Activated CD8-positive, alpha-beta memory T cell treated with anti-CD3 and anti-CD28 coated beads, Interleukin-2, amount 10 ng/mL, durations not matched to agents 7 days and 5 days (primary cell): ENCODE data around the gene SIM1. TPM values are rescaled to one million over a fixed set of nuclear protein-coding genes. Genes with fewer than 3 reads are reported as not detected.

ENCODE experiments used
- ATAC-seq: fragments of 150-1000 bp; cut with Tn5 transposase; one replicate; pipeline ENCODE4 v1.10.0; 2021; ENCODE audit warnings: moderate library complexity
- CTCF ChIA-PET: fragments of 350-600 bp; sonication (Branson Sonifier 250); formaldehyde crosslinking; loops from one replicate; lab custom pipeline; 2021; ENCODE audit warnings: antibody characterized with exemption; lab: Charles Lee
- DNase-seq: peaks from one replicate; pipeline ENCODE4 v3.0.0-alpha.2; 2020
- H3K27ac Mint-ChIP-seq: one replicate; pipeline ENCODE4 v1.8.0; 2021; ENCODE audit warnings: mild to moderate bottlenecking, mixed read lengths
- H3K27me3 Mint-ChIP-seq: one replicate; pipeline ENCODE4 v1.8.0; 2021; ENCODE audit warnings: mixed read lengths
- H3K36me3 Mint-ChIP-seq: one replicate; pipeline ENCODE4 v1.8.0; 2021; ENCODE audit warnings: mild to moderate bottlenecking, mixed read lengths
- H3K4me1 Mint-ChIP-seq: one replicate; pipeline ENCODE4 v1.8.0; 2021; ENCODE audit warnings: mixed read lengths
- H3K4me3 Mint-ChIP-seq: one replicate; pipeline ENCODE4 v1.8.0; 2021; ENCODE audit warnings: mild to moderate bottlenecking, moderate library complexity, mixed read lengths
- H3K9me3 Mint-ChIP-seq: one replicate; pipeline ENCODE4 v1.8.0; 2022; ENCODE audit warnings: low read depth, mixed read lengths
- total RNA-seq, 2 experiments: library from RNA; stranded (reverse); gene quantifications; one replicate each; pipeline ENCODE4 v1.2.3, GENCODE V29; 2021

SIM1 gene
- total RNA-seq, 2 experiments from 2014 or later = 0.07 TPM; not detected in 1

DNA sequence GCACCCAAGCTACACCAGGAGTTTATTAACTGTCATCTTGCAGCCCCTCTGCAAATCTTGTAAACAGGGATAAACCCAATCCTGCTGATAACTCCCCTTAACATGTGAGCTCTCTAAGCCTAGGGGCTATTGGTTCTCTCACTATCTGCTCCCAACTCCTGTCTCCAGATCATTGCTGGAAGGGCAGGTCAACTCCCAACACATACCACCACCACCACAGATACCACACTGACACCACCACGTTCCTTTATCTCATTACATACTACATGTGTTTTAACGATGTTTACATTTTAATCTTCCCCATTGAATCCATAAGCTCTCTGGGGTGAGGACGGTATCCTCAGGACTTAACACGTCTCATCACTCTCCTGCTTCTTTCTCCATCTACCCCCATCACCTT lies 51.8 kb downstream of the SIM1 start:
- ATAC-seq (no peak), DNase-seq (no peak)
- no peak overlapping the region for H3K4me3 Mint-ChIP-seq
- peaks cover 40% of the 10 kb centered on the region for H3K27me3 Mint-ChIP-seq
- no peak overlapping the region for H3K27ac Mint-ChIP-seq
- no peaks in the 10 kb centered on the region for H3K4me1 Mint-ChIP-seq
- CTCF ChIA-PET = no interaction called here
- H3K36me3 Mint-ChIP-seq = no peaks in the 10 kb centered on the region
- no peaks in the 10 kb centered on the region for H3K9me3 Mint-ChIP-seq

DNA sequence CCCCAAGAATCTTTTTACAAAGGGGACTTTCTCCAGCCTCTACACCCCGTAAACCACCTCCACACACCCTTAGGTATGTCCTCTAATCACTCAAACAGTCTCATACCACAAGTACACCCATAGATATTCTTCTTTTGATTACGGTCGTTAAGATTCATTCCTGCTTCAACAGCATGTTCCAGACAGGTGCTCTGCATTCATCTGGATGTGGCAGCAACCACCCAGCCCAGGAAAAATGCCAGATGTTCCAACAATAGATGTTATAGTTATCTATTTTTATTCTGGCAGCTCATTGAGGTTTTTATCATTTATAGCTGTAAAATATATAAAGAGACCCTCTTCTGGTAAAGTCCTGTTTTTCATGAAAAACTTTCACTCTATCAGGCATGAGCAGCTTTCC lies 60.7 kb downstream of the SIM1 start:
- no peaks in the 10 kb centered on the region for H3K4me1 Mint-ChIP-seq
- no peak overlapping the region for H3K27ac Mint-ChIP-seq
- H3K9me3 Mint-ChIP-seq = no peaks in the 10 kb centered on the region
- peaks cover 46% of the 10 kb centered on the region for H3K27me3 Mint-ChIP-seq
- DNase-seq (no peak), ATAC-seq (no peak)
- H3K4me3 Mint-ChIP-seq = no peak overlapping the region
- CTCF ChIA-PET = no interaction called here
- no peaks in the 10 kb centered on the region for H3K36me3 Mint-ChIP-seq

DNA sequence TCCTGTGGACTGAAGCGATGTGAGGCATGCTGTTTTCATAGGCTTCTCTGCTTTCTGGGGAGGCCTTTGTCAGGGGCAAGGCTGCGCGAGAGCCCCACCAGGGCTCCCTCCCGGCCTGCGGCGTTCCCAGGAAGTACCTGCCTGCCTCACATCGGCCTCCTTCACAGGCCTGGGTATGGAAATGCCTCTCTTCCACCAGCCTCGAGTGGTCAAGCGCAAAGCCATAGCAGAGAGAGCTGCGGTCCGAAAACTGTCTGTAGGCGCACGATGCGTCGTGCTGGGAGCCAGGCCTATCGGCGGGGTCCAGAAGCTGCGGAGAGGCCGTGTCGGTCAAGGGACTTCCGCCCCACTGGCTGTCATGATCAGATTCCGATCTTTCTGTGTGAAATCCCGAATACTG lies 71.2 kb downstream of the SIM1 start:
- CTCF ChIA-PET = no interaction called here
- ATAC-seq (no peak), DNase-seq (no peak)
- Mint-ChIP-seq H3K36me3 (no peaks in the 10 kb centered on the region), H3K27ac (no peak overlapping the region), H3K9me3 (no peaks in the 10 kb centered on the region), H3K27me3 (peaks cover 19% of the 10 kb centered on the region), H3K4me3 (no peak overlapping the region), H3K4me1 (no peaks in the 10 kb centered on the region)

DNA sequence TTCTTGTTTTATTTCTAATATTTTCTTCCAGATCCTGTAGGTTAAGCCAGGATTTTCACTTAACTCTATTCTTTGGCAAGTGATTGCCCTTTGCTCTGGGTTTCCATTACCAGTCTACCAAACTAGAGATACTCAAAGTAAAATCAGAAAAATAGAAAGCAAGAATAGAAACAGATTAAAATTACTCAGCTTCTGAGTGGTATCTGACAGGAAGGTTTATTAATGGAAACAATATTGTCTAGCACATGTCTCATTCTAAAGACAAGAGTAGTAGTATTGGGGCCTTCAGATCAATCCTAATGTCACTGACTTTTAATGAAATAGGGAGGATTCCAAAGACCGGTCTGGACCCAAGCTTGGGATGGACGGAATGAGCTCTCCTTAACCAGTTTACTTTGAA lies 72.3 kb downstream of the SIM1 start:
- H3K27ac Mint-ChIP-seq = no peak overlapping the region

DNA sequence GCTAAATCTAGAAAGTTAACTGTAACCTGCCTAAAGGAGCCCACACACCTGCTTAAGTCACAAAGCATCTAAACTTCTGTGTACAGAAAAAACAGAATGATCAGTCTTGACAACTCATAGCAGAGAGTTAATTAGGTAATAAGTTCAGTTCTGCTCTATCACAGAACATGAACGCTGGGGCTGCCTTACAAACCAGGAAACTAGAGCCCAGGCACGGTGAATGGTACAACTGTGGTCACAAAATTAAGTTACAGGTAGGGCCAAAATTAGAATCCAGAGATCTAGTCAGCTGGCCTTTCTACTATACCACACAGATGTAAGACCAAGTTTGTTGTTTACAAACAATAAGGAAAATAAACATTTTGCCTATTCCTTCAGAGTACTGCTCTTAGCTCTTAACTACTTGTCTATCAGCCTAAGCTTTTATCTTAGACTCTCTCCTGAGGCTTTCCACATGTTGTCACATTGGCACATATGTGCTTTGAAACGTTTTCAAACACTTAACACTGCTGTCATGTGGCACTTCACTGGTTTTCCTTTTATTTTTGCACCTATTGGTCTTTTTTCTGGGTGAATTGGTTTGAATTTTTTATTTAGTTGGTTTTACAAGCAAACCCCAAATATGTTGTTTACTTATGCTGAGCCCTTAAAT lies 75.7 kb downstream of the SIM1 start:
- H3K9me3 Mint-ChIP-seq = no peaks in the 10 kb centered on the region
- H3K27ac Mint-ChIP-seq = no peak overlapping the region
- no peaks in the 10 kb centered on the region for H3K4me1 Mint-ChIP-seq
- ATAC-seq (no peak), DNase-seq (no peak)
- CTCF ChIA-PET = no interaction called here
- no peak overlapping the region for H3K4me3 Mint-ChIP-seq
- H3K36me3 Mint-ChIP-seq = no peaks in the 10 kb centered on the region
- peaks cover 33% of the 10 kb centered on the region for H3K27me3 Mint-ChIP-seq

More for the DNA sequence above, 72.3 kb downstream of the SIM1 start:
- Mint-ChIP-seq H3K36me3 (no peaks in the 10 kb centered on the region), H3K4me3 (no peak overlapping the region), H3K4me1 (no peaks in the 10 kb centered on the region), H3K27me3 (peaks cover 19% of the 10 kb centered on the region), H3K9me3 (no peaks in the 10 kb centered on the region)
- DNase-seq (no peak), ATAC-seq (no peak)
- CTCF ChIA-PET = no interaction called here

- H3K27ac Mint-ChIP-seq = no peak overlapping the region
- H3K4me1 Mint-ChIP-seq = no peaks in the 10 kb centered on the region
- ATAC-seq (no peak), DNase-seq (no peak)
- CTCF ChIA-PET = no interaction called here
- no peak overlapping the region for H3K4me3 Mint-ChIP-seq
- H3K36me3 Mint-ChIP-seq = no peaks in the 10 kb centered on the region
- H3K27me3 Mint-ChIP-seq = peaks cover 20% of the 10 kb centered on the region
- no peaks in the 10 kb centered on the region for H3K9me3 Mint-ChIP-seq
Observed at GRCh38 chr6:100382767-100383195, 81.9 kb downstream of the SIM1 start.

- CTCF ChIA-PET = no interaction called here
- Mint-ChIP-seq H3K9me3 (no peaks in the 10 kb centered on the region), H3K4me1 (no peaks in the 10 kb centered on the region), H3K27me3 (peaks cover 21% of the 10 kb centered on the region), H3K27ac (no peak overlapping the region), H3K36me3 (no peaks in the 10 kb centered on the region), H3K4me3 (no peak overlapping the region)
- DNase-seq = no peak
- ATAC-seq = no peak
Observed at GRCh38 chr6:100382031-100382430, 82.7 kb downstream of the SIM1 start.

- Mint-ChIP-seq H3K36me3 (no peaks in the 10 kb centered on the region), H3K4me1 (peaks cover 3% of the 10 kb centered on the region), H3K4me3 (no peak overlapping the region), H3K27ac (no peak overlapping the region), H3K27me3 (peaks cover 13% of the 10 kb centered on the region), H3K9me3 (no peaks in the 10 kb centered on the region)
- ATAC-seq (no peak), DNase-seq (no peak)
- CTCF ChIA-PET = no interaction called here
Observed at GRCh38 chr6:100381111-100381510, 83.6 kb downstream of the SIM1 start.

GRCh38 chr6:100379386-100379785 lies 85.3 kb downstream of the SIM1 start:
- no peaks in the 10 kb centered on the region for H3K36me3 Mint-ChIP-seq
- H3K4me3 Mint-ChIP-seq = no peak overlapping the region
- no peak overlapping the region for H3K27ac Mint-ChIP-seq
- CTCF ChIA-PET = no interaction called here
- no peaks in the 10 kb centered on the region for H3K9me3 Mint-ChIP-seq
- DNase-seq (no peak), ATAC-seq (no peak)
- H3K4me1 Mint-ChIP-seq = peaks cover 5% of the 10 kb centered on the region
- H3K27me3 Mint-ChIP-seq = peaks cover 12% of the 10 kb centered on the region

- ATAC-seq (no peak), DNase-seq (no peak)
- peaks cover 5% of the 10 kb centered on the region for H3K4me1 Mint-ChIP-seq
- no peak overlapping the region for H3K27ac Mint-ChIP-seq
- H3K9me3 Mint-ChIP-seq = no peaks in the 10 kb centered on the region
- CTCF ChIA-PET = no interaction called here
- no peaks in the 10 kb centered on the region for H3K36me3 Mint-ChIP-seq
- peaks cover 8% of the 10 kb centered on the region for H3K27me3 Mint-ChIP-seq
- no peak overlapping the region for H3K4me3 Mint-ChIP-seq
Observed at GRCh38 chr6:100378576-100378975, 86.1 kb downstream of the SIM1 start.

DNA sequence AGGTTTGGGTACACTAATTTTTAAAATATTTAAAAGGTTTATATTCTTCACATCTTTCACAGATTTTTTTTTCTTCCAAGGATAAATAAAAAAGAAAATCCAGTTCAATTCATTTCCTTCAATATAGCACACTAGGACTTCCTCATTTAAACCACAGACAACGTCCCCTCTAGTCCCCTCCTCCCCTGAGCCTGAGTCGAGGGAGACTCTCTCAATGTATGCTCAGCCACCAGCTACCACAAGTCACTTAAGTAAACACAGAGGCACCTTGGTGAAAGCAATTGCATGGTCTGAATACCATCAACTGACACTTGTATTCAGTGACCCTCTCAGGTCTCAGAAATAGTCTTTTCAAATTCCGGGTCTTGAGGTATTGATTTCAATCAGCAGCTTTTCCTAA lies 88.6 kb downstream of the SIM1 start:
- DNase-seq = no peak
- peaks cover 5% of the 10 kb centered on the region for H3K4me1 Mint-ChIP-seq
- no peaks in the 10 kb centered on the region for H3K36me3 Mint-ChIP-seq
- no peak overlapping the region for H3K27ac Mint-ChIP-seq
- ATAC-seq = peak; percentile 42
- H3K27me3 Mint-ChIP-seq = peaks cover 13% of the 10 kb centered on the region
- CTCF ChIA-PET = no interaction called here
- no peaks in the 10 kb centered on the region for H3K9me3 Mint-ChIP-seq
- no peak overlapping the region for H3K4me3 Mint-ChIP-seq

DNA sequence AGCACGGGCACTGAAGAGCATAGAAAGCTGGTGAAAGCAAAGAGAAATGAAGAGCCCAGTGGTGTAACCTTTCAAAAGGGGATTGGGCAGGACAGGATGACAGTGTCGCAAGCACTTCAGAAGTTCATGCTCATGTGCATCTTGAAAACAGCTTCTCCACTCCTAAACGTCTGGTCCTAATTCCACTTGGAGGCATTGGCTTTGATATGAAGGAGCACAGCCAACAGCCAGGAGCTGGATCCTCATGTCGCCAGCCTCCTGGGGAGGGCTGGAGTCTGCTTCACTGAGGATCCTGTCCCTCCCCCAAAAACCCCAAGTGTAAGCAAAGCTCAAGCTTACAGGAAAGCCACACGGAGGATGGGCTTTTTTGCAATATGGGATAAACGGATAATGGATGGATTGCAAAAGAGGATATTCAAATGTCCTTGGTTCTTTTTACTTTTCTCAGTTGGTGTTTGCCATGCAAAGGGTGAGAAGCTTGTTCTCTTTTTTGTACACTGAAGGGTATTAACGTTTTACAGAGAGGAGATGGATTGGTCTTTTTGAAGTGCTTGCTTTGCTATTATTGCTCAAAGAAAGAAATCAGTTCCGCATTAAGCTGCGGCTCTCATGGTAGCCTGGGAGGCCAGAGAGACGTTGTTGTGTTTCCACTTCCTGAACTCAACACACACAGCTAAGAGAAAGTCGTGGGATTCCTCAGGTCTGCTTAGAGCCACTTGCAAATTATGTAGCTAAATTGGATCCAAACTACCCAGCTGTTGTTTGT lies 92.2 kb downstream of the SIM1 start:
- Mint-ChIP-seq H3K9me3 (no peaks in the 10 kb centered on the region), H3K4me3 (no peak overlapping the region), H3K36me3 (no peaks in the 10 kb centered on the region), H3K4me1 (peaks cover 5% of the 10 kb centered on the region), H3K27ac (no peak overlapping the region), H3K27me3 (peaks cover 13% of the 10 kb centered on the region)
- DNase-seq (no peak), ATAC-seq (no peak)
- CTCF ChIA-PET = no interaction called here

- Mint-ChIP-seq H3K27ac (no peak overlapping the region), H3K36me3 (no peaks in the 10 kb centered on the region), H3K4me3 (no peak overlapping the region), H3K9me3 (no peaks in the 10 kb centered on the region), H3K27me3 (peaks cover 10% of the 10 kb centered on the region), H3K4me1 (peaks cover 5% of the 10 kb centered on the region)
- ATAC-seq (no peak), DNase-seq (no peak)
- CTCF ChIA-PET = no interaction called here
Observed at GRCh38 chr6:100371591-100371990, 93.1 kb downstream of the SIM1 start.

DNA sequence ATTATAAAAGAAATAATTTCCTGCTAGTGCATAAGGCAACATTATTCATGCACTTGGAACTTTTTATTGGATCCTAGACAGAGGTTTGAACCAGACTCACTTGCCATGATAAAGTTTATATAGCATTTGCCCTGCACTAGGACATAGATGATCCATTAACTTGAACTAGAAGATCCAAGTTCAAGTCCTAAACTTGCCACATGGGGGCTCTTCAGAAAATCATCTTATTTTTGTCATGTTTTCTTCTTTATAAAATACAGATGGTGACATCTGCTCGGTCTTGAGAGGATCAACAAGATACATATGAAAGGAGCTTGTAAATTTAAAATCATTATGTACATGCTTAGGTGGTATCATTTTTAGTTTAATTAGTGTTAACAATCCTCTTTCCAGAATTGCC lies 94.5 kb downstream of the SIM1 start:
- no peaks in the 10 kb centered on the region for H3K36me3 Mint-ChIP-seq
- ATAC-seq = no peak

More for the DNA sequence above, 94.5 kb downstream of the SIM1 start:
- CTCF ChIA-PET = no interaction called here
- H3K27me3 Mint-ChIP-seq = peaks cover 10% of the 10 kb centered on the region
- no peak overlapping the region for H3K4me3 Mint-ChIP-seq
- no peaks in the 10 kb centered on the region for H3K4me1 Mint-ChIP-seq
- DNase-seq = no peak
- no peaks in the 10 kb centered on the region for H3K9me3 Mint-ChIP-seq
- H3K27ac Mint-ChIP-seq = no peak overlapping the region
